Measurements from ENCODE around the gene TGFBI. TPM values are rescaled to one million over a fixed set of nuclear protein-coding genes. Genes with fewer than 3 reads are reported as not detected.

The TGFBI gene
- total RNA-seq, 1 donor from 2014 or later, result 620 TPM

GRCh38 chr5:136094913-136095641, 66.3 kb downstream of the TGFBI start:
- no peak overlapping the region for H3K27ac Mint-ChIP-seq (ENCODE audit: unreplicated experiment)

GRCh38 chr5:136098176-136098575, 69.4 kb downstream of the TGFBI start:
- Mint-ChIP-seq H3K27ac (ENCODE audit: unreplicated experiment) (no peak overlapping the region), H3K4me3 (ENCODE audit: unreplicated experiment) (no peak overlapping the region), H3K9me3 (ENCODE audit: low read depth) (no peaks in the 10 kb centered on the region), H3K36me3 (ENCODE audit: low read depth) (no peaks in the 10 kb centered on the region), H3K27me3 (ENCODE audit: low read depth) (peaks cover 26% of the 10 kb centered on the region), H3K4me1 (ENCODE audit: low read depth) (no peaks in the 10 kb centered on the region)
- DNase-seq (ENCODE audit: low spot score), result no peak
- TF ChIP-seq, protein P1, sequence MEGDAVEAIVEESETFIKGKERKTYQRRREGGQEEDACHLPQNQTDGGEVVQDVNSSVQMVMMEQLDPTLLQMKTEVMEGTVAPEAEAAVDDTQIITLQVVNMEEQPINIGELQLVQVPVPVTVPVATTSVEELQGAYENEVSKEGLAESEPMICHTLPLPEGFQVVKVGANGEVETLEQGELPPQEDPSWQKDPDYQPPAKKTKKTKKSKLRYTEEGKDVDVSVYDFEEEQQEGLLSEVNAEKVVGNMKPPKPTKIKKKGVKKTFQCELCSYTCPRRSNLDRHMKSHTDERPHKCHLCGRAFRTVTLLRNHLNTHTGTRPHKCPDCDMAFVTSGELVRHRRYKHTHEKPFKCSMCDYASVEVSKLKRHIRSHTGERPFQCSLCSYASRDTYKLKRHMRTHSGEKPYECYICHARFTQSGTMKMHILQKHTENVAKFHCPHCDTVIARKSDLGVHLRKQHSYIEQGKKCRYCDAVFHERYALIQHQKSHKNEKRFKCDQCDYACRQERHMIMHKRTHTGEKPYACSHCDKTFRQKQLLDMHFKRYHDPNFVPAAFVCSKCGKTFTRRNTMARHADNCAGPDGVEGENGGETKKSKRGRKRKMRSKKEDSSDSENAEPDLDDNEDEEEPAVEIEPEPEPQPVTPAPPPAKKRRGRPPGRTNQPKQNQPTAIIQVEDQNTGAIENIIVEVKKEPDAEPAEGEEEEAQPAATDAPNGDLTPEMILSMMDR (IDR thresholded peaks at IDR 0.05), result no peak

More at GRCh38 chr5:136094913-136095641, 66.3 kb downstream of the TGFBI start:
- Mint-ChIP-seq H3K4me3 (ENCODE audit: unreplicated experiment) (no peak overlapping the region), H3K27me3 (ENCODE audit: low read depth) (peaks cover 21% of the 10 kb centered on the region), H3K4me1 (ENCODE audit: low read depth) (no peaks in the 10 kb centered on the region), H3K36me3 (ENCODE audit: low read depth) (no peaks in the 10 kb centered on the region), H3K9me3 (ENCODE audit: low read depth) (no peaks in the 10 kb centered on the region)
- no peak for DNase-seq (ENCODE audit: low spot score)
- TF ChIP-seq, protein P1 (IDR thresholded peaks at IDR 0.05), result no peak

- no peaks in the 10 kb centered on the region for H3K36me3 Mint-ChIP-seq (ENCODE audit: low read depth)
- H3K9me3 Mint-ChIP-seq (ENCODE audit: low read depth), result no peaks in the 10 kb centered on the region
- no peaks in the 10 kb centered on the region for H3K4me1 Mint-ChIP-seq (ENCODE audit: low read depth)
- TF ChIP-seq, protein P1 (IDR thresholded peaks at IDR 0.05), result no peak
- DNase-seq (ENCODE audit: low spot score), result no peak
- no peak overlapping the region for H3K4me3 Mint-ChIP-seq (ENCODE audit: unreplicated experiment)
- H3K27me3 Mint-ChIP-seq (ENCODE audit: low read depth), result peaks cover 28% of the 10 kb centered on the region
- H3K27ac Mint-ChIP-seq (ENCODE audit: unreplicated experiment), result no peak overlapping the region
Measured at GRCh38 chr5:136099870-136100269, 71.1 kb downstream of the TGFBI start.

DNA sequence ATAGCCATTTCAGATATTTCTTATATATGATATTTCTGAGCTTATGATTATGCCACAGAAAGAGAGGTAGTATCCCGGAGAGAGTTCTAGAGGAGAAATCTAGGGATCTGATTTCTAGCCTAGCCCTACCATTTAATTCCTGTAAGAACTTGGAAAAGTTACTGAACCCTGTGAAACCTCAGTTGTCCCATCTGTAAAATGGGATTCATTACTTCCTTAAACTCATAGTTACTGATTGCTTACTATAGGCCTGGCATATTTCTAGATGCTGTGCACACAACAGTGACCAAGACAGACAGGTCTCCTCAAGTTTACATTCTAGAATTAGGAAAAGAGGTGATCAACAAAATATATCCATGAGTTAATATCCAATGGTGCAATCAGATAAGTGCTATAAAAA, 73.1 kb downstream of the TGFBI start:
- H3K27ac Mint-ChIP-seq (ENCODE audit: unreplicated experiment), result no peak overlapping the region
- TF ChIP-seq, protein P1 (IDR thresholded peaks at IDR 0.05), result no peak

GRCh38 chr5:136103118-136103517, 74.3 kb downstream of the TGFBI start:
- no peaks in the 10 kb centered on the region for H3K36me3 Mint-ChIP-seq (ENCODE audit: low read depth)
- H3K9me3 Mint-ChIP-seq (ENCODE audit: low read depth), result no peaks in the 10 kb centered on the region
- no peak overlapping the region for H3K27ac Mint-ChIP-seq (ENCODE audit: unreplicated experiment)
- no peak for DNase-seq (ENCODE audit: low spot score)
- H3K4me1 Mint-ChIP-seq (ENCODE audit: low read depth), result no peaks in the 10 kb centered on the region
- H3K4me3 Mint-ChIP-seq (ENCODE audit: unreplicated experiment), result no peak overlapping the region
- TF ChIP-seq, protein P1 (IDR thresholded peaks at IDR 0.05), result no peak
- H3K27me3 Mint-ChIP-seq (ENCODE audit: low read depth), result peaks cover 19% of the 10 kb centered on the region

More for the DNA sequence above, 73.1 kb downstream of the TGFBI start:
- H3K4me1 Mint-ChIP-seq (ENCODE audit: low read depth), result no peaks in the 10 kb centered on the region
- no peak for DNase-seq (ENCODE audit: low spot score)
- no peaks in the 10 kb centered on the region for H3K36me3 Mint-ChIP-seq (ENCODE audit: low read depth)
- no peak overlapping the region for H3K4me3 Mint-ChIP-seq (ENCODE audit: unreplicated experiment)
- peaks cover 25% of the 10 kb centered on the region for H3K27me3 Mint-ChIP-seq (ENCODE audit: low read depth)
- no peaks in the 10 kb centered on the region for H3K9me3 Mint-ChIP-seq (ENCODE audit: low read depth)

Measured in chondrocyte (in vitro differentiated cells).